A673 (cell line): Measurements from ENCODE around the gene FLRT2.

Experiments used
- CTCF ChIP-seq: fragments of 300-800, 200-600 bp; sonication (generic); conservative IDR thresholded peaks from 2 replicates; pipeline ENCODE4 v1.5.1; 2017; ENCODE audit warnings: low read depth, mild to moderate bottlenecking, antibody characterized with exemption, low read length, moderate library complexity, mixed read lengths
- EZH2 ChIP-seq: fragments of 200-600 bp; sonication (generic); IDR thresholded peaks from 2 replicates; pipeline ENCODE4 v1.6.1; 2017; ENCODE audit warnings: borderline replicate concordance, low read depth, mild to moderate bottlenecking, mixed read lengths, antibody characterized with exemption, low read length; ENCODE audit not compliant: poor library complexity, severe bottlenecking

DNA sequence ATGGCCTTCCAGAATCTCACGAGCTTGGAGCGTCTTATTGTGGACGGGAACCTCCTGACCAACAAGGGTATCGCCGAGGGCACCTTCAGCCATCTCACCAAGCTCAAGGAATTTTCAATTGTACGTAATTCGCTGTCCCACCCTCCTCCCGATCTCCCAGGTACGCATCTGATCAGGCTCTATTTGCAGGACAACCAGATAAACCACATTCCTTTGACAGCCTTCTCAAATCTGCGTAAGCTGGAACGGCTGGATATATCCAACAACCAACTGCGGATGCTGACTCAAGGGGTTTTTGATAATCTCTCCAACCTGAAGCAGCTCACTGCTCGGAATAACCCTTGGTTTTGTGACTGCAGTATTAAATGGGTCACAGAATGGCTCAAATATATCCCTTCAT lies 92.2 kb downstream of the FLRT2 start:
- TF ChIP-seq EZH2 (no peak), CTCF (no peak)
